ENCODE measurements around the gene CNTD1. TPM values are rescaled to one million over a fixed set of nuclear protein-coding genes. Genes with fewer than 3 reads are reported as not detected.

Gene CNTD1
- total and polyA plus RNA-seq, 2 donors (not counting 1 experiment from before 2014, with no cell fraction given) = 0.14 to 0.66 TPM

DNA sequence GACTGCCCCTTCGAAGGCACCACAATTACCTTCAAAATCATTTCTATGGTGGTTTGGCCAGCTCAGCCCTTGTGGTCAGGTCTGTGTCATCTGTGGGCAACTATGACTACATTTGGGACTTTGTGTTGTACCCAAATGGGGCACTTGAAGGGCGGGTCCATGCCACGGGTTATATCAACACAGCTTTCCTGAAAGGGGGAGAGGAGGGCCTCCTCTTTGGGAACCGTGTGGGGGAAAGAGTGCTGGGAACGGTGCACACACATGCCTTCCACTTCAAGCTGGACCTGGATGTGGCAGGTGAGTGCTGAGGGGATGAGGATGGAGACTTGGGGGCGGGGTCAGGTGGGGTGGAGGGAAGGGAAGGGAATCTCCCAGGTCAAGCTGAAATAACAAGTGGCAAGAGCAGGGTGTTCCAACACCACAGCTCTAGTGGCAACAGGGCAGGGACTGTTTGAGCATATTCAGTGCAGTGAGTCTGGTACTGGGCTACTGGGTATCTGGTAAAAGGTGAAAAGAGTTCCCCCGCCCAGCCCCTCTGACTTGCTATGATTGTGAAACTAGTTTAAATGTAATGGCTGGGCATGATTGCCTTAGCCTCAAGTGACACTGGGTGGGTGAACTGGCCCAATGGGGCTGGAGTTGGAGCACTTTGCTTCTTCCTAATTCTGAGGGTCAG is 47.4 kb downstream of the CNTD1 start:
- H3K9me3 ChIP-seq (ENCODE audit: control insufficient read depth, insufficient read depth, low read depth, low read length) = no peaks in the 10 kb centered on the region
- peaks cover 7% of the 10 kb centered on the region for H3K36me3 ChIP-seq (ENCODE audit: control insufficient read depth, insufficient read depth, low read length)
- no peak for TF ChIP-seq EZH2 (IDR thresholded peaks at IDR 0.05; ENCODE audit: low read length, missing control alignments)
- TF ChIP-seq, protein P1, sequence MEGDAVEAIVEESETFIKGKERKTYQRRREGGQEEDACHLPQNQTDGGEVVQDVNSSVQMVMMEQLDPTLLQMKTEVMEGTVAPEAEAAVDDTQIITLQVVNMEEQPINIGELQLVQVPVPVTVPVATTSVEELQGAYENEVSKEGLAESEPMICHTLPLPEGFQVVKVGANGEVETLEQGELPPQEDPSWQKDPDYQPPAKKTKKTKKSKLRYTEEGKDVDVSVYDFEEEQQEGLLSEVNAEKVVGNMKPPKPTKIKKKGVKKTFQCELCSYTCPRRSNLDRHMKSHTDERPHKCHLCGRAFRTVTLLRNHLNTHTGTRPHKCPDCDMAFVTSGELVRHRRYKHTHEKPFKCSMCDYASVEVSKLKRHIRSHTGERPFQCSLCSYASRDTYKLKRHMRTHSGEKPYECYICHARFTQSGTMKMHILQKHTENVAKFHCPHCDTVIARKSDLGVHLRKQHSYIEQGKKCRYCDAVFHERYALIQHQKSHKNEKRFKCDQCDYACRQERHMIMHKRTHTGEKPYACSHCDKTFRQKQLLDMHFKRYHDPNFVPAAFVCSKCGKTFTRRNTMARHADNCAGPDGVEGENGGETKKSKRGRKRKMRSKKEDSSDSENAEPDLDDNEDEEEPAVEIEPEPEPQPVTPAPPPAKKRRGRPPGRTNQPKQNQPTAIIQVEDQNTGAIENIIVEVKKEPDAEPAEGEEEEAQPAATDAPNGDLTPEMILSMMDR (conservative IDR thresholded peaks at IDR 0.05 in 1 of 2, IDR thresholded peaks at IDR 0.05 in 1 of 2; ENCODE audit: low read depth in 1 of 2, low read length in 2 of 2) = no peak
- no peaks in the 10 kb centered on the region for H3K27me3 ChIP-seq (ENCODE audit: control insufficient read depth, insufficient read depth, low read length)
- H3K27ac ChIP-seq (ENCODE audit: insufficient read depth, low read length) = no peak overlapping the region
- no peak overlapping the region for H3K4me2 ChIP-seq (ENCODE audit: extremely low read depth, insufficient read depth, low read length)
- no peak overlapping the region for H3K9ac ChIP-seq (ENCODE audit: insufficient read depth, low read length)
- no peaks in the 10 kb centered on the region for H3K79me2 ChIP-seq (ENCODE audit: control insufficient read depth, insufficient read depth, low read length)
- H3K4me3 ChIP-seq (replicated peaks in 1 of 4; ENCODE audit: control extremely low read depth in 1 of 4, insufficient read depth in 1 of 4, low read depth in 3 of 4, low read length in 4 of 4) = no peak overlapping the region
- no peak overlapping the region for H2AFZ ChIP-seq (ENCODE audit: low read length)
- DNase-seq (ENCODE audit: low read depth in 2 of 2) = no peak
- peaks cover 2% of the 10 kb centered on the region for H3K4me1 ChIP-seq (ENCODE audit: control insufficient read depth, extremely low read depth, insufficient read depth, low read length)
- no peaks in the 10 kb centered on the region for H4K20me1 ChIP-seq (ENCODE audit: control insufficient read depth, extremely low read depth, insufficient read depth, low read length)

DNA sequence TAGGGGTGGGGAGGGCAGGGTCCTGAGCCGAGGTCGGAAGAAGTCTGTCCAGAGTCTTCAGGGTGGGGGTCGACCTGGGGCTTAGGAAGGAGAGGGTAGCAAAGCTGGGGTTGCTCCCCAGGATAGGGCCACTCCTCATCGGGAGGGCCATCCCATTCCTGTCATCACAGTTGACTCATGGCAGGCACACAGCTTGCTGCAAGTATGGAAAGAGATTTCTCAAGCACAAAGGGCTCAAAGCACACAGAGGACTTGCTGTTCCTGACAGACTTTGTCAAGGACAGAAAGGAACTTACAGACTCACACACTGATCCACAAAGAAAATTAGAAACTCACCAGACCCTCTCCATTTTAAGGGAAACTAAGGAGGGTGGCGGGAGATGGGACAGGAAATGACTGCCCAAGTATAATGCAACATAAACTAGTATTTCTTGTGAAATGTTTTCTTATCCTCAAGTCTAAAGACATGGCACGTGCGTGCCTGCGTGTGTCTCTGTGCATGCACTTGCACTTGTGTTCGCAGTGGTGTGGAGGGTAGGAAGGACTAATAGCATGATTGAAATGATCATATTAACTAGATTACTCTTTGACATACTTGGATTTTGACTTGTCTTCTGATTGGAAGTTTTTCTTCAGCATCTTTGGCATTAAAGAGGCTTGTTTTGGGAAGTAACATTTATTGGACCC is 48.1 kb downstream of the CNTD1 start:
- Histone ChIP-seq H3K4me1 (ENCODE audit: control insufficient read depth, extremely low read depth, insufficient read depth, low read length) (peaks cover 2% of the 10 kb centered on the region), H3K27ac (ENCODE audit: insufficient read depth, low read length) (no peak overlapping the region), H3K4me3 (replicated peaks in 1 of 4; ENCODE audit: control extremely low read depth in 1 of 4, insufficient read depth in 1 of 4, low read depth in 3 of 4, low read length in 4 of 4) (no peak overlapping the region), H3K36me3 (ENCODE audit: control insufficient read depth, insufficient read depth, low read length) (peaks cover 7% of the 10 kb centered on the region), H3K27me3 (ENCODE audit: control insufficient read depth, insufficient read depth, low read length) (no peaks in the 10 kb centered on the region), H3K9me3 (ENCODE audit: control insufficient read depth, insufficient read depth, low read depth, low read length) (no peaks in the 10 kb centered on the region), H3K9ac (ENCODE audit: insufficient read depth, low read length) (no peak overlapping the region), H4K20me1 (ENCODE audit: control insufficient read depth, extremely low read depth, insufficient read depth, low read length) (no peaks in the 10 kb centered on the region), H2AFZ (ENCODE audit: low read length) (no peak overlapping the region), H3K79me2 (ENCODE audit: control insufficient read depth, insufficient read depth, low read length) (no peaks in the 10 kb centered on the region), H3K4me2 (ENCODE audit: extremely low read depth, insufficient read depth, low read length) (no peak overlapping the region)
- TF ChIP-seq EZH2 (IDR thresholded peaks at IDR 0.05; ENCODE audit: low read length, missing control alignments) = no peak
- TF ChIP-seq, protein P1 (conservative IDR thresholded peaks at IDR 0.05 in 1 of 2, IDR thresholded peaks at IDR 0.05 in 1 of 2; ENCODE audit: low read depth in 1 of 2, low read length in 2 of 2) = no peak
- peak in 1 of 2 donors; percentile 57 for DNase-seq (ENCODE audit: low read depth in 2 of 2)

DNA sequence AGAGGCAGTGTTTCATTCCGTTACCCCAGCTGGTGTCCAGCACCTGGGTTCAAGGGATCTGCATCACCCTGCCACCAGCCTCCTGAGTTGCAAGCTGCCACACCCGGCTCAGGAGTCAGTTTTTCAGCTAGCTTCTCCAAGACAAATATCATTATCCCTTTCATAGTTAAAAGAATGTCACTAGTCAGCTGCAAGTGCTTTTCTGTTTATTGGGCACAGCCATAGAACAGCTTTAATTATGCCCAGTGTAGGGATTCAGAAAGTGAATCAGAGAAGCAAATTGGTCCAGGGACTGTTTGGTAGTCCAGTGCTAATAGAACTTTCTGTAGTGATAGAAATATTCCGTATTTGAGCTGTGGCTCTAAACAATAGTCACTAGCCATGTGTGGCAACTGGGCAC is 49.4 kb downstream of the CNTD1 start:
- no peak overlapping the region for H2AFZ ChIP-seq (ENCODE audit: low read length)
- H3K4me3 ChIP-seq (replicated peaks in 1 of 4; ENCODE audit: control extremely low read depth in 1 of 4, insufficient read depth in 1 of 4, low read depth in 3 of 4, low read length in 4 of 4) = no peak overlapping the region
- H3K4me2 ChIP-seq (ENCODE audit: extremely low read depth, insufficient read depth, low read length) = no peak overlapping the region
- no peaks in the 10 kb centered on the region for H4K20me1 ChIP-seq (ENCODE audit: control insufficient read depth, extremely low read depth, insufficient read depth, low read length)
- no peaks in the 10 kb centered on the region for H3K27me3 ChIP-seq (ENCODE audit: control insufficient read depth, insufficient read depth, low read length)
- TF ChIP-seq, protein P1 (conservative IDR thresholded peaks at IDR 0.05 in 1 of 2, IDR thresholded peaks at IDR 0.05 in 1 of 2; ENCODE audit: low read depth in 1 of 2, low read length in 2 of 2) = no peak
- TF ChIP-seq EZH2 (IDR thresholded peaks at IDR 0.05; ENCODE audit: low read length, missing control alignments) = no peak
- H3K9me3 ChIP-seq (ENCODE audit: control insufficient read depth, insufficient read depth, low read depth, low read length) = no peaks in the 10 kb centered on the region
- peaks cover 7% of the 10 kb centered on the region for H3K36me3 ChIP-seq (ENCODE audit: control insufficient read depth, insufficient read depth, low read length)
- DNase-seq (ENCODE audit: low read depth in 2 of 2) = no peak
- H3K27ac ChIP-seq (ENCODE audit: insufficient read depth, low read length) = no peak overlapping the region
- H3K4me1 ChIP-seq (ENCODE audit: control insufficient read depth, extremely low read depth, insufficient read depth, low read length) = peaks cover 2% of the 10 kb centered on the region
- H3K79me2 ChIP-seq (ENCODE audit: control insufficient read depth, insufficient read depth, low read length) = no peaks in the 10 kb centered on the region
- no peak overlapping the region for H3K9ac ChIP-seq (ENCODE audit: insufficient read depth, low read length)

Data from fibroblast of lung (primary cell).